ENCODE results near the gene IFNK.

The IFNK gene

GRCh38 chr9:27563738-27564430 lies 39.8 kb downstream of the IFNK start:
- Histone ChIP-seq H3K27ac (ENCODE audit: low read depth, low read length) (no peak overlapping the region), H3K4me3 (ENCODE audit: low read depth in 1 of 2, low read length in 2 of 2) (no peak overlapping the region), H3K27me3 (ENCODE audit: control insufficient read depth in 1 of 2, insufficient read depth in 2 of 2, low read length in 2 of 2) (no peaks in the 10 kb centered on the region), H3K4me1 (ENCODE audit: insufficient read depth, low read length) (peaks cover 4% of the 10 kb centered on the region), H3K9ac (ENCODE audit: low read length) (no peak overlapping the region), H3K36me3 (ENCODE audit: insufficient read depth, low read length) (peaks cover 10% of the 10 kb centered on the region), H3K9me3 (ENCODE audit: low read length) (no peaks in the 10 kb centered on the region)

GRCh38 chr9:27564670-27565069 lies 40.6 kb downstream of the IFNK start:
- H3K4me3 ChIP-seq (ENCODE audit: low read depth in 1 of 2, low read length in 2 of 2) = no peak overlapping the region
- H3K9ac ChIP-seq (ENCODE audit: low read length) = no peak overlapping the region
- H3K36me3 ChIP-seq (ENCODE audit: insufficient read depth, low read length) = peaks cover 10% of the 10 kb centered on the region
- H3K4me1 ChIP-seq (ENCODE audit: insufficient read depth, low read length) = peaks cover 10% of the 10 kb centered on the region
- H3K27me3 ChIP-seq (ENCODE audit: control insufficient read depth in 1 of 2, insufficient read depth in 2 of 2, low read length in 2 of 2) = no peaks in the 10 kb centered on the region
- no peak overlapping the region for H3K27ac ChIP-seq (ENCODE audit: low read depth, low read length)
- H3K9me3 ChIP-seq (ENCODE audit: low read length) = no peaks in the 10 kb centered on the region

GRCh38 chr9:27565696-27566095 lies 41.6 kb downstream of the IFNK start:
- Histone ChIP-seq H3K27ac (ENCODE audit: low read depth, low read length) (no peak overlapping the region), H3K9ac (ENCODE audit: low read length) (no peak overlapping the region), H3K4me3 (ENCODE audit: low read depth in 1 of 2, low read length in 2 of 2) (no peak overlapping the region), H3K4me1 (ENCODE audit: insufficient read depth, low read length) (peaks cover 10% of the 10 kb centered on the region), H3K36me3 (ENCODE audit: insufficient read depth, low read length) (peaks cover 10% of the 10 kb centered on the region), H3K9me3 (ENCODE audit: low read length) (no peaks in the 10 kb centered on the region), H3K27me3 (ENCODE audit: control insufficient read depth in 1 of 2, insufficient read depth in 2 of 2, low read length in 2 of 2) (no peaks in the 10 kb centered on the region)

- Histone ChIP-seq H3K9me3 (ENCODE audit: low read length) (no peaks in the 10 kb centered on the region), H3K27me3 (ENCODE audit: control insufficient read depth in 1 of 2, insufficient read depth in 2 of 2, low read length in 2 of 2) (no peaks in the 10 kb centered on the region), H3K4me1 (ENCODE audit: insufficient read depth, low read length) (peaks cover 10% of the 10 kb centered on the region), H3K9ac (ENCODE audit: low read length) (no peak overlapping the region), H3K27ac (ENCODE audit: low read depth, low read length) (no peak overlapping the region), H3K4me3 (ENCODE audit: low read depth in 1 of 2, low read length in 2 of 2) (no peak overlapping the region), H3K36me3 (ENCODE audit: insufficient read depth, low read length) (peaks cover 8% of the 10 kb centered on the region)
These were observed 42.0 kb downstream of the IFNK start for GRCh38 chr9:27566118-27566517.

- Histone ChIP-seq H3K4me1 (ENCODE audit: insufficient read depth, low read length) (peaks cover 29% of the 10 kb centered on the region), H3K4me3 (ENCODE audit: low read depth in 1 of 2, low read length in 2 of 2) (no peak overlapping the region), H3K27me3 (ENCODE audit: control insufficient read depth in 1 of 2, insufficient read depth in 2 of 2, low read length in 2 of 2) (no peaks in the 10 kb centered on the region), H3K36me3 (ENCODE audit: insufficient read depth, low read length) (no peaks in the 10 kb centered on the region), H3K27ac (ENCODE audit: low read depth, low read length) (no peak overlapping the region), H3K9ac (ENCODE audit: low read length) (no peak overlapping the region), H3K9me3 (ENCODE audit: low read length) (no peaks in the 10 kb centered on the region)
These were observed 45.3 kb downstream of the IFNK start for GRCh38 chr9:27569406-27569805.

GRCh38 chr9:27571011-27571410 lies 46.9 kb downstream of the IFNK start:
- peaks cover 28% of the 10 kb centered on the region for H3K4me1 ChIP-seq (ENCODE audit: insufficient read depth, low read length)
- H3K4me3 ChIP-seq (ENCODE audit: low read depth in 1 of 2, low read length in 2 of 2) = no peak overlapping the region
- no peaks in the 10 kb centered on the region for H3K9me3 ChIP-seq (ENCODE audit: low read length)
- no peak overlapping the region for H3K9ac ChIP-seq (ENCODE audit: low read length)
- no peak overlapping the region for H3K27ac ChIP-seq (ENCODE audit: low read depth, low read length)
- H3K27me3 ChIP-seq (ENCODE audit: control insufficient read depth in 1 of 2, insufficient read depth in 2 of 2, low read length in 2 of 2) = no peaks in the 10 kb centered on the region
- H3K36me3 ChIP-seq (ENCODE audit: insufficient read depth, low read length) = no peaks in the 10 kb centered on the region

GRCh38 chr9:27572061-27572460 lies 48.0 kb downstream of the IFNK start:
- peak overlapping the region; percentile 85 for H3K9ac ChIP-seq (ENCODE audit: low read length)
- H3K4me3 ChIP-seq (ENCODE audit: low read depth in 1 of 2, low read length in 2 of 2) = peak overlapping the region in 1 of 2 donors; percentile 90
- H3K27me3 ChIP-seq (ENCODE audit: control insufficient read depth in 1 of 2, insufficient read depth in 2 of 2, low read length in 2 of 2) = no peaks in the 10 kb centered on the region
- peak overlapping the region; percentile 91 for H3K27ac ChIP-seq (ENCODE audit: low read depth, low read length)
- no peaks in the 10 kb centered on the region for H3K36me3 ChIP-seq (ENCODE audit: insufficient read depth, low read length)
- no peaks in the 10 kb centered on the region for H3K9me3 ChIP-seq (ENCODE audit: low read length)
- peaks cover 28% of the 10 kb centered on the region for H3K4me1 ChIP-seq (ENCODE audit: insufficient read depth, low read length)

- H3K27me3 ChIP-seq (ENCODE audit: control insufficient read depth in 1 of 2, insufficient read depth in 2 of 2, low read length in 2 of 2) = no peaks in the 10 kb centered on the region
- peak overlapping the region; percentile 91 for H3K27ac ChIP-seq (ENCODE audit: low read depth, low read length)
- H3K9ac ChIP-seq (ENCODE audit: low read length) = peak overlapping the region; percentile 85
- H3K4me3 ChIP-seq (ENCODE audit: low read depth in 1 of 2, low read length in 2 of 2) = peak overlapping the region; percentile 72 to 90
- H3K36me3 ChIP-seq (ENCODE audit: insufficient read depth, low read length) = no peaks in the 10 kb centered on the region
- peaks cover 28% of the 10 kb centered on the region for H3K4me1 ChIP-seq (ENCODE audit: insufficient read depth, low read length)
- H3K9me3 ChIP-seq (ENCODE audit: low read length) = no peaks in the 10 kb centered on the region
These were observed 48.5 kb downstream of the IFNK start for GRCh38 chr9:27572566-27572917.

GRCh38 chr9:27572918-27573633 lies 49.0 kb downstream of the IFNK start, which contains the start of gene C9orf72:
Gene C9orf72, minus strand, starts transcription at chr9:27573481. Its CDS starts 6,361 bp downstream, at chr9:27567120.
- H3K9me3 ChIP-seq (ENCODE audit: low read length) = no peaks in the 10 kb centered on the region
- peak within 1 kb of the TSS; percentile 95 for H3K27ac ChIP-seq (ENCODE audit: low read depth, low read length)
- peak within 1 kb of the TSS; percentile 72 to 90 for H3K4me3 ChIP-seq (ENCODE audit: low read depth in 1 of 2, low read length in 2 of 2)
- H3K9ac ChIP-seq (ENCODE audit: low read length) = peak within 1 kb of the TSS; percentile 85
- H3K36me3 ChIP-seq (ENCODE audit: insufficient read depth, low read length) = no peaks in the 10 kb centered on the region
- peaks cover 28% of the 10 kb centered on the region for H3K4me1 ChIP-seq (ENCODE audit: insufficient read depth, low read length)
- no peaks in the 10 kb centered on the region for H3K27me3 ChIP-seq (ENCODE audit: control insufficient read depth in 1 of 2, insufficient read depth in 2 of 2, low read length in 2 of 2)

- H3K27ac ChIP-seq (ENCODE audit: low read depth, low read length) = peak overlapping the region; percentile 95
- peak overlapping the region; percentile 51 to 71 for H3K4me3 ChIP-seq (ENCODE audit: low read depth in 1 of 2, low read length in 2 of 2)
- H3K9ac ChIP-seq (ENCODE audit: low read length) = peak overlapping the region; percentile 62
- peaks cover 28% of the 10 kb centered on the region for H3K4me1 ChIP-seq (ENCODE audit: insufficient read depth, low read length)
- H3K27me3 ChIP-seq (ENCODE audit: control insufficient read depth in 1 of 2, insufficient read depth in 2 of 2, low read length in 2 of 2) = no peaks in the 10 kb centered on the region
- no peaks in the 10 kb centered on the region for H3K9me3 ChIP-seq (ENCODE audit: low read length)
- no peaks in the 10 kb centered on the region for H3K36me3 ChIP-seq (ENCODE audit: insufficient read depth, low read length)
These were observed 49.8 kb downstream of the IFNK start for GRCh38 chr9:27573634-27574590.
